ENCODE data around the gene TAGAP.
"Not testable (repeated sequence)": the region's sequence is repeated elsewhere in the genome, so short reads cannot be mapped to it uniquely, and the experiment has no call there.

TAGAP gene

DNA sequence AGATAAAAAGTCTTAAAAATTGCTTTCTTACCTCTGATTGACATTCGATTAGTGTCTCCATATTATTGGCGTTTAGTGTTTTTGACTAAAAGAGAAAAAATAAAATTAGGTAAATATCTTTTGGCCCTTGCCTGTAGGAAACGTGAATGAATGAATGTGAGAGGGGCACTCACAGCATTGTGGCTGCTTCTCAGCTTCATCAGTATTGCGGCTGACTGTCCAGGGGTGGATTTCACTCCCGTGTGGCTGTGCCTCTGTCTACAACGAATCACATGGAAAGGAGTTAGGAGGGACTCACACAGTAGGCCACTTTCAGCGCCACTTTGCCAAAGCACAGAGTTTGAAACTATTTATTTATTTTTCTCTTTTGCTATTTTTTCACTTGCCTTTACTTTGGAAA lies 844 bp downstream of the TAGAP start:
- no peak for DNase-seq (ENCODE audit: low read depth)

DNA sequence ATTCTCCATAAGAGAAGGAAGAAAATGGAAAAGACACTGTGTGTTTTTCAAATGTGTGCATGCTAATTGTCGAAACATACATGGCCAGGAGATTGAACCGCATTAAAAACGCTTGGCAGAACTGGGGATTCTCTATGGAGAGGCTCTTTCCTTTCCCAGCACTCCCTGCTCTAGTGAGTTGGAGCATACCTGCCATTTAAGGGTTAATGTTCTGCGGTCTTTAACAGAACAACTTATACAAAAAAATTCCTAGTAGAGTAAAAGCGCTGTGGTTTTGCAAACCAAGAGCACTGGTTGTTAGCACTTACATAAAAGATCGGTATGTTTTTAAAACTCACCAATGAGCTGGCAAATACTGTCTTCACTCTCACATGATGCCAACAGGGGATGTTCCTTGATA lies 1.5 kb downstream of the TAGAP start:
- no peak for DNase-seq (ENCODE audit: low read depth)

DNA sequence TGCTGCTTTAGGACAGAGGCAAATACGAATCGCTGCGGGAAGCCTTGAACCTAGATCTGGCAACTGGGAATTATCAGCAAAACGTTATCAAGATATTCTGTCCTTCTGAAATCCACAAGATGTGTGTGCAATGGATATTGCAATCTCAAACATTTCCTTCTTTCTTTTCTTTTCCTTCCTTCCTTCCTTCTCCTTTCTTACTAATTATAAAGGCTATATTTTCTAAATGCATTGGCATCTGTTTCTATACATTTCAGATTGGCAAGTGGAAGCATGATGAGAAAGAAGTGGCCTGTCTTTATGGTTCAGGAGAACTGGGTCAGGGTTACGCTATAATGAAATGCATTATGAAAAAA lies 2.0 kb downstream of the TAGAP start:
- no peak for DNase-seq (ENCODE audit: low read depth)

DNA sequence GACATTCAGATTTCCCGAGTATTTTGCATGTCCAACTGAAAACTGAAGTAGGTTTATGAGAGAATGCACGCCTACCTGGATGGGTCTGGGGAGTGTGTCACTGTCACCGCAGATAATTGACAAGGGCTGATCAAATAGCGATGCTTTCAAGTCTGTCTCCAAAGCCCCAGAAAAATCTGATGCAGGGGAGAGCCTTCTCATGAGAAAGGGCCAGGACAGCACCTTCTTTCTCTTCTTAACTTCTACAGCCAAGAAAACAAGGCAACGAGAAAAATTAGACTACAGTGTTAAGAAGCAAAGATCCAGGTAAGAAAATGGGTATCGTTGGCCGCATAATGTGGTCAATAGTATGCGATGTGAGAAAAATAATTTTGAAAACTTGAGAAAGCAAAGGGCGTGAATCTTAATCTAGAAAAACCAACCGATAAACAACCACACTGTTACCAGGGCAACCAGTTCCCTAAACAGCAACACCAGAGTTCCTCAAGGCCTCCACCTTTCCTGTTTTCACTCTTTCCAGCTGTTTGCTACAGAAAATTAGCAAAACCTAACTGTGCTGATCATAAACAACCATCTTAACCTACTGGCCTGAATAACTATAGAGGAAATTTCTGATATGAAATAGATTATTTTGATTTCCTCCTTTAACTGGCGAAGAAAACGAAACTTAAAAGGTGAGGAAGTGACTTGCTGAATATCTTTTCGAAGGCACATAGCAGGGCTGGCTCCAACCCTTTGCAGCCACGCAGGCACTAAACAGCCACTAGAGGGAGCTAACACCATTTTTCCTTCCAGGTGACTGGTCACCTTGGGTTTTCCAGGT lies 2.6 kb downstream of the TAGAP start:
- DNase-seq (ENCODE audit: low read depth), result peak; percentile 66

DNA sequence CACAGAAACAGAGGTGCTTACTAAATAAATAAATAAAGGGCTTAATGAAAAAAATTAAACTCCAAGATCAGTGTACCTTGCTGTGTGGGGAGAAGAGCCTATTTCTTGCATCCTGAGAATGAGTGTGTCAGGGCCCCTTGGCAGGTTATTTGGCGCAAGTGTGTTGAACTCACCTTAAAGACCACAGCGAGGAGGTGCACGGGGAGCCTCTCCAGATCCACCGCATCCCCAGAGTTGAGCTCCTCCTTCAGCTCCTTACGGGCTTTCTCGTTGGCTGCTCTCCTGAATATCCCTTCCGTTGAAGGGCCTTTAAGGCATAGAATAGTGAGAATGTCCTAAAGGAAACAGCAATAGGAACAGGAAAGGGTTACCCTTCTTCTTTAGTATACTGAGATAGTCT lies 3.6 kb downstream of the TAGAP start:
- DNase-seq (ENCODE audit: low read depth), result no peak

DNA sequence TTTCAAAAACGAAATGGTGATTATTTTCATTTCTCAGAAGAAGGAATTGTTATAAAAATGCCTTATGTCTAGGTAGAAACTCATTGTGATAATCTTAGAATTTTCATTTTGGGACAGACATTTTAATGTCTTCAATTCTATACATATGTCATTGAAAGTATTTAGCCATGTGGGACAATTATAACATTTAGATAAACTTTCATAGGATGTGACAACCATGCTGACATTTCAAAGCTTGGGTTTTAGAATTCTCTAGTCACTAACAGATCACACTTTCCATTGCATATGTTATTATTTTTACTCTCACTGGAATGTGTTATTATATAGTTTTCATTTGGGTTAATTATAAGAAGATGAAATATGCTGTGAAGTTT lies 4.9 kb downstream of the TAGAP start:
- no peak for DNase-seq (ENCODE audit: low read depth)

DNA sequence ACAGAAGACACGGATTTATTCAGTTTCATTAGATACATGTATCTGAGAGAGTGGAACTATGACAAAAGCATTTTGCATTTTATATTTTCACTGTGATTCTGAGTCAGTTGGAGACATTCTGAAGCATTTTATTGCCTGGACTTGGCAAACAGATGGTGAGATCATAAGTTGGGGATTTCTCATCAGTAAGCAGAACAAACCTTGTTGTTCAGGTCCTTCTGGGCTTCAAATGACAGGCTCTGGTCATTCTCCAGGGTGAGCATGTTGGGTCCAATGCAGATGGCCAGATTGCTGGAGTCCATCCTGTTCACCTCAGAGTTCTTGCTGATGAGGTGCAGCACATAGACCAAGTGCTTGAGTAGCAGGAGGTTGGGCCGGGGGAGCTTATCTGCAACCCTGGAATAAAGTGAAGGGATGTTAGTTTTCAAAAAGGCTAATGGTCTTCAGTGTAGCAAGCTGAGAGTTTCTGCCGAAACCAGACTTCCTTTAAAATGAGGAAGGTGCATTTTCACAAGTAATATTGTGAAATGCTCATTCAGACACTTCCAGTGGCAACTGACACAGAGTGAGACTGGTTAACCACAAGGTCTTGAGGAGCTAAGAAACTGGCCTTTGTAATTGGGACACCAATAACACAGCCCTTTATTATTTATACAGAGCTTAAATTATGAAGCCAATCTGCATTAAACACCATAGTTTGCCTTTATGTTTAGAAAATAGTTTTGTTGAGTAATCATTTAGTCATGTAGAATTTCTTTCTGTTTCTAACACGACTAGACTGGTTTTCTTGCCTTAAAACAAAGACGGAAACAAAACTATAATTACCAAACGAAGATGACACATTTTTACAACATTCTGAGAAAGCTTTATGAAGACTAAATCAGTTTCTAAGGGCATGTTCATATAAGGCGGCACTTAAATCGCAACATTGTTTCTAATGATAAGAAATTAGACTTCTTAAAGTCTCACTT lies 5.6 kb downstream of the TAGAP start:
- no peak for DNase-seq (ENCODE audit: low read depth)

DNA sequence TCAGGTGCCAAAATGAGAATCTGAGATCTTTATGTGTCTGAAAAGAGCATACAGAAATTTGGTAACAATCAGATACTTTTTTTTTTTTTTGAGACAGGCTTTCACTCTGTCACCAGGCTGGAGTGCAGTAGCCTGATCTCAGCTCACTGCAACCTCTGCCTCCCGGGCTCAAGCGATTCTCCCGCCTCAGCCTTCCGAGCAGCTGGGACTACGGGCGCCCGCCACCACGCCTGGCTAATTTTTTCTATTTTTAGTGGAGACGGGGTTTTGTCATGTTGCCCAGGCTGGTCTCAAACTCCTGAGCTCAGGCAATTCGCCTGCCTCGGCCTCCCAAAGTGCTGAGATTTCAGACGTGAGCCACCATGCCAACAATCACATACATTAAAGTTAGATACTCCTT lies 6.5 kb downstream of the TAGAP start:
- not testable (repeated sequence) for DNase-seq (ENCODE audit: low read depth)

DNA sequence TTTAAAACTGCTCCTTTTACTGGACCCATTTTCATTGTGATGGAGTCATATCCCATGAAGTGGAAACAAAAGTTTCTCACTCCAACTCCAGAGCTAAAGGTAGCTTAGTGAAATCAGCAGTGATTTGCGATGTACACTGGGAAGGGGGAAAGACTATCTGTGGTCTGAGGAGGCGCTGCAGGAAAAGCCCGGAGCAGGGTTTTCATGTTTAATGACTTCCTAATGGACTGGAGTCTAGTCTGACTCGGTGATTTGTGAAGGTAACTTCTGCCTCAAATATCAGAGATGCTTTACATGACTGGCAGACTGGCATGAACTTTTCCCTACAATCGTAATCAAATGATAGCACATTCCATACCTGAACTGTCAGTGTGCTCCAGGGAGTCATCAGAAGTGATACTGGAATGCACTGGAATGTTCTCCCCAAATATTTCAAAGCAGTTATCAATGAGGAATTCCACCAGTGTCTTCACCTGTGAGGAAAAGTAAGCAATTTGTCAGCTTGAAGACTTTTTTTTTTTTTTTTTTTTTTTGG lies 7.0 kb downstream of the TAGAP start:
- DNase-seq (ENCODE audit: low read depth), result no peak

DNA sequence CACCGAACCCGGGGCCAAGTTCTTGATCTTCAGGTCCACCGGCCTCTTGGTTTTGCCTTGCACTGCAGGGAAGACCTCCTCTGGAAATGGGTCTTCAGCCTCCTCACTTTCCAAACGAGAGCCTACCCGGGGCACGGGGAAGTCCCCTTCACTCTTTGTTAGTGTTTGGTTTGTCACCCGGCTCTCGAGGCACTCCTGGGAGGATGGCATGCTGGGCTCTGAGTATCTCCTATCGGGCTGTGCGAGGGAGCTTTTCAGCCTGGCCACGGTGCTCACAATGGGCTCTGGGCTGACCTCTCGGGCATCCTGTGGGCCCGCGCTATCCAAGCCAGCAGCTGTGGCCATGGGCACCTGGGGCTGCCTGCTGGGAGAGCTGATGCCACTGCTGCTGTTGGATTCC lies 8.1 kb downstream of the TAGAP start:
- DNase-seq (ENCODE audit: low read depth), result no peak

DNA sequence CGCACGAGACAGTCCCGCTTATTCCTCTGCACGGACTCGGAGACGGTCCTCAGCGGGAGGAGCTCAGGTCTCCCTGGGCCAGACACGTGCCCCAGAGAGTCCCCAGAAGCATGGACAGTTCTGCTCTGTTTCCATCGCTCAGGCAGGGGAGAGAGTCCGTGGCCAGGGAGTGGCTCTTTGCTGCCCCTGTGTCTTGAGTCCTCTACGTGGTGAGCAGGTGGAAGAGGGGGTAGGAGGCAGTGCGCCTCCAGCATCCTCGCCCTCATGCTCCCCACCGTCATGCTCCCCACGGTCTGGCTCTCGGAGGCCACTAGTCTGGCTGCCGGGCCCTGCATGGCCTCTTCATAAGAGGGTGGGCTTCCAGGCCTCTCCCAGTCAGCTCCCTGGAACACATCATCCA lies 8.9 kb downstream of the TAGAP start:
- DNase-seq (ENCODE audit: low read depth), result no peak

DNA sequence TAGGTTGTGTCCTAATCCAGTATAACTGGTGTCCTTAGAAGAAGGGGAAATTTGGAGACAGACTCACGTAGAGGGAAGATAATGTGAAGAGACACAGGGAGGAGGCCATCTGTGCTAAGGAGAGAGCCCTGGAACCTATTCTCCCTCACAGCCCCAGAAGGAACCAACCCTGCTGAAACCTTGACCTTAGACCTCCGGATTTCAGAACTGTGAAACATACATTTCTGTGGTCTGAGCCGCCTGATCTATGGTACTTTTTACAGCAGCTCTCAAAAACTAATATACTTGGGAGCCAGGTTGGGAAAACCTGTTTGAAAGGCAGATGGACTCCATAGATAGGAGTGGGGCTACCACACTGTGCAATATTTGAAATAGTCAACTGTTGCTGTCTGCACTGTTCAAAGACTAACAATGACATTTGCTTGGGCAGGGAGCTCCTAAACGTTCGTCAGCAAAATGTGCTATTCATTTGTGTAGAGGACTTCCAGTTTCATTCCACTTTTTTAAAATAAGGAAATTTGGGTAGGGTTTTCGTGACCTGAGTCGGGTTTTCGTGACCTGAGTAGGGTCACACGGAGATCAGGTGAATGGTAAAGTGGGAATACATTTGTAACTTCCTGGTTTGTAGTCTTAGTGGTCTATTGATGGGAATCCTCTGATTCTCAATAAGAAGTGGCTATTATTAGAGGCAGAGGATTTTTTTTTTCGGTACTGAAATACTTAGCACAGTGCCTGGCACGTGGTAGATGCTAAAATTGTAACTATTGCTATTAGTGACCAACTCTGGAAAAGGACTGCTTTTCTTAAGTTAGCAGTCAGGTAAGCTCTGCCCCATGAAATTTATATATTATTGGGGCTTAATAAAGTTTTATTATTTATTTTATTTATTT lies 11.4 kb downstream of the TAGAP start:
- DNase-seq (ENCODE audit: low read depth), result no peak

DNA sequence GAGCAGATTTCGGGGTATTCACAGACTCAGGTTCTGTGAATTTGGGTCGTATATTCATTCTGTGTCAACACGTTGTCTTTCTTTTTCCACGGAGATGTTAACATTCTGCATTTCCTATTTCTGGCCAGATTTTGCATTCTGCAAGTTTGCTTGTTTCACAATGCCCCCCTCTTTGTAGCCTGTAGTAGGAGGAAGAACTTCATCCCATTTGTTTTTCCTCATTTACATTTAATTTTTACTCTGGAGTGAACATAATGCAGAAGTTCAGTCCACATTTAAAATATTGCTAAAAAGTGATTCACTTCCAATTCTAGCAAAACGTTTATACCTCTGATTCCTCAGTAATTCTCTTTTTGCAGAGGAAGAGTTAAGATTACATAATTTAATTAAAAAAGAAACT lies 12.9 kb downstream of the TAGAP start:
- no peak for DNase-seq (ENCODE audit: low read depth)

DNA sequence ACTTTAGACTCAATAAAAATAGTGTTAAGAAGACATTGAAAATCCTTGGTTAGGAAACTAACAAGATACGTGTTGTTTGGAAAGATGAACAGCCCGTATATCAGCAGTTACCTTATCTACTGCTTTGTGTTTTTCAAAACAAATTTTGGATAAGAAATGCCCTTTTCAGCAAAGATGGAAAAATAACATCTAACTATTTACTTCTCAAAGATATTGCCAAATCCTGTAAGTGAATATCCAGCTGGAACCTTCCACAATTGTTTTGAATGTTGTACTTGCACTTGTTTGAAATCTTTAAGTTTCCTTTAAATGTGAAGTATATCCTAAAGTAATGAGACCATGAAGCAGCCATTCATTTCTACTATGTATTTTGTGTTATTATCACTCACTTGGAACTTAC lies 14.6 kb downstream of the TAGAP start:
- DNase-seq (ENCODE audit: low read depth), result no peak

DNA sequence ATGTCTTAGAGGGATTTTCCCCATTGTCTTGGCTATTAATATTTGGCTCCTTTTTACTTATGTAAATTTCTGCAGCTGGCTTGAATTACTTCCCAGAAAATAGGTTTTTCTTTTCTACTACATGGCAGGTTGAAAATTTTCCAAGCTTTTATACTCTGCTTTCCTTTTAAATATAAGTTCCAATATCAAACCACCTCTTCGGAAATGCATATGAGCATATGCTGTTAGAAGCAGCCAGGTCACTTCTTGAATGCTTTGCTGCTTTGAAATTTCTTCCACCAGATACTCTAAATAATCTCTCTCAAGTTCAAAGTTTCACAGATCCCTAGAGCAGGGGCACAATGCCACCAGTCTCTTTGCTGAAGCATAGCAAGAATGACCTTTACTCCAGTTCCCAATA lies 19.6 kb downstream of the TAGAP start:
- not testable (repeated sequence) for DNase-seq (ENCODE audit: low read depth)

DNA sequence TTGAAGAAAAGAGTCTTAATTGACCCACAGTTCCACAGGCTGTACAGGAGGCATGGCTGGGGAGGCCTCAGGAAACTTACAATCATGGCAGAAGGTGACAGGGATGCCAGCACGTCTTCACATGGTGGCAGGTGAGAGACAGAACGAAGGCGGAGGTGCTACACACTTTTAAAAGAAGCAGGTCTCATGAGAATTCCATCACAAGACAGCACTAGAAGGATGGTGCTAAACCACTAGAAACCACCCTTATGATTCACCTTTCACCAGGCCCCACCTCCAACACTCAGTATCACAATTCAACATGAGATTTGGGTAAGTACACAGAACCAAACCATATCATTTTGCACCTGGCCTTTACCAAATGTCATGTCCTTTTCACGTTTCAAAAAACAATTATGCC lies 20.9 kb downstream of the TAGAP start:
- no peak for DNase-seq (ENCODE audit: low read depth)

DNA sequence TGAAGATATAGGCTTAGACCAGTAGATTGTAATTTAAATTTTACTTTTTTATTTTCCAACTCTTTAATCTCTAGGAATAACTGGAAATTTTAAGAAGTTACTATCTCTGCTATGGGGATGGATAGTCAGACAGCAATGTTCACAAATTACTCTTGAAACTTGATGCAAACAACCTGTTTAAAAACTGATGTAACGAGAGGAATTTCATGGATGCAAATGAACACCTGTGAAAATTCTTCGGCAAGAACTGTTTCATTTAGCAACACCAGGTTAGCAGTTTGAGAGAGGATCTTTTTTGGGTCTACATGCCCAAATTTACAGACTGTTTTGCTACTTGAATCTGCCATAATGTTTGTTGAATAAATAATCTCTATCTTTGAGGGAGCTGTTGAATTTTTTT lies 24.8 kb downstream of the TAGAP start:
- no peak for DNase-seq (ENCODE audit: low read depth)

DNA sequence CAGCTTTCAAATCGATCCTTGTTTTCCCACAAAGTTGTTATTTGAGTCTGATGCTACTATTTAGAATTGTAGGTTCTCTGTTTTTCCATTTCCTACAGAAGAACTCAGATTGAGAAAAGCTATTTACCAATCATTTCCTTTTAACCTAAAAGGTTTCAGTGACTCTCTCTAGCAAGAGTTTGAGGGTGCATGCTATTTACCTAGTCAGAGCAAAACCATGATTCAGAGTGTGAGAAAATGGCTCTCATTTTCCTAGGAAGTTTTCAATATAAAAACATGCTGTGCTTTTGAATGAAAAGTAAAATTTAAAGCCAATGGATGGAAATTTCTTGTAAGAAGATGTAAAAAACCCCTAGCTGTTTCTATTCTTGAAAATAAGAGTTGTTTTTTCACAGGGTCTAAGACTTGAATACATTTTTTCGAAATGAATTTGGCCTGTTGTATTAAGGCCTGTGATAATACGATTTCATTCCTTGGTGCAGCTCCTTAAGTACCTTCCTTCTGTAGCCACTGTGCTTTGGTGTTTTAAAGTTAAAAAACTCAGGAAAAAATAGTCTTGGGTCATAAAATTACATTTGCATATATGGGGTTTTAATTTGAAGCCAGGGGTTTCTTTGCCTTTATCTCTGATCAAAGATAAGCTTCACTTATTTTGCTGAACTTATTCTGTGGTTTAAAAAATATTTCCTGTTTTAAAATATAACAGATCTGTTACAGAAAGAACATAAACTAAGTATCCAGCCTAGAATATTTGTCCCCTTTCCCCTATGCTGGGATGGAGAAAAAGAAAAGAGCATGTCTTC lies 26.8 kb downstream of the TAGAP start:
- no peak for DNase-seq (ENCODE audit: low read depth)

DNA sequence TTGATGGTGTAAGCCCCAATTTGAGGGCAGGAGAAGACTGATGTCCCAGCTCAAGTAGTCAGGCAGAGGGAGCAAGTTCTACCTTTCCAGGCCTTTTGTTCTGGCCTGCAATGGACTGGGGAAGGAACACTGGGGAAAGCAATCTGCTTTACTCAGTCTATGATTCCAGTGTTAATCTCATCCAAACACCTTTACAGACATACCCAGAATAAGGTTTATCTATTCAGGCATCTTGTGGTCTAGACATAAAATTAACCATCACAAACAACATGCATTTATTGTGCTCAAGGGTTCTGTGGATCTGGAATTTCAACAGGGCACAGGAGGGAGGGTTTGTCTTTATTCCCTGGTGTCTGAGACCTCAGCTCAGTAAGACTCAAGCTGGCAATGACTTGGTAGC lies 30.4 kb downstream of the TAGAP start:
- no peak for DNase-seq (ENCODE audit: low read depth)

DNA sequence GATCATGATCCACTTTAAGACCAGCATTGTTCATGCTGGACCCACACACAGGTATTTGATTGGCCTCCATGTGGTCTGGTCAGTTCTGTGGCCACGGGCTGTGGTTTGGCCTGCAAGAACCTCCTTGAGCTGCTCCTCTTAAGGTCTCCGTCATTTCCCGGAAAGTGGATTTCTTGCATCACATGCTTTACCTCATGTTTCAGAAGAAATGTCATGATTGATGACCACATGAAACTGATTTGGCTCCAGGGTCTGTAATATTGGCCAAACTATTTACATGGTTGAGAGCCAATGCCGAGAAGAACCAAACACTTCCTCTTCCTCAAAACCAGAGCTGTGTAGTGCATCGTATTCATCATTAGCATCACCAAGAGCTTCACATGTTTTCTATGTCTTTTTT lies 31.6 kb downstream of the TAGAP start:
- DNase-seq (ENCODE audit: low read depth), result no peak

DNA sequence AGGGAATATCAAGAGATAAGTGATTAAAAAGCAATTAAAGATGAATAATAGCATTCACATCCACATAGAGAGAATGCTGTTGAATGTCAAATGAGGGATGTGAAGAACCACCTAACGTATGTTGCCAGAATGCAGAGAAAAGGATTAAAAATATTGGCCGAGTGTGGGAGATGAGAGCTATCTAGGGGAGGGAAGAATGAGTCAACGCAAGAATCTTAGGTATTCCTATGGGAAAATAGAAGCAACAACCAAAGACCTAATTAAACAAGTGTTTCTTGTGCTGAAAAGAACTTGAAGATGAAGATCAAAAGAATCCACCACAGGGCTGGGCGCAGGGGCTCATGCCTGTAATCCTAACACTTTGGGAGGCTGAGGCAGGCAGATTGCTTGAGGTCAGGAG lies 32.6 kb downstream of the TAGAP start:
- no peak for DNase-seq (ENCODE audit: low read depth)
